OCI-LY3 (cell line): ENCODE measurements around the gene CIP2A.

Experiments used
- H2AFZ ChIP-seq: fragments of 200-600, 300-600 bp; shearing (Covaris generic); 2 replicates; pipeline ENCODE4 v1.6.0; 2014; ENCODE audit warnings: antibody characterized with exemption, low read depth, low read length
- H3K27ac ChIP-seq: fragments of 200-600, 300-600 bp; sonication (generic); 2 replicates; pipeline ENCODE4 v1.5.1; 2014; ENCODE audit warnings: mild to moderate bottlenecking, low read length, moderate library complexity, mixed read lengths
- H3K27me3 ChIP-seq: fragments of 200-600, 300-600 bp; sonication (generic); 2 replicates; pipeline ENCODE4 v1.6.1; 2014; ENCODE audit warnings: low read depth, low read length, mixed read lengths
- H3K36me3 ChIP-seq: fragments of 200-600, 300-600 bp; sonication (generic); replicated peaks from 2 replicates; pipeline ENCODE3; 2014; ENCODE audit warnings: low read depth, low read length, mixed read lengths
- H3K4me1 ChIP-seq: fragments of 300-600, 200-600 bp; sonication (generic); 2 replicates; pipeline ENCODE4 v1.6.1; 2014; ENCODE audit warnings: low read length, mixed read lengths
- H3K4me2 ChIP-seq: fragments of 200-600, 300-600 bp; sonication (generic); 2 replicates; pipeline ENCODE4 v1.6.1; 2014; ENCODE audit warnings: low read length, mixed read lengths
- H3K4me3 ChIP-seq: fragments of 300-600, 200-600 bp; sonication (generic); 2 replicates; pipeline ENCODE4 v1.5.1; 2014; ENCODE audit warnings: antibody characterized with exemption, mild to moderate bottlenecking, low read length, moderate library complexity
- H3K79me2 ChIP-seq: fragments of 300-600, 200-600 bp; shearing (Covaris generic); 2 replicates; pipeline ENCODE4 v1.6.1; 2014; ENCODE audit warnings: mild to moderate bottlenecking, low read length, mixed read lengths
- H3K9ac ChIP-seq: fragments of 300-600, 200-600 bp; shearing (Covaris generic); 2 replicates; pipeline ENCODE4 v1.6.0; 2014; ENCODE audit warnings: mild to moderate bottlenecking, low read length, moderate library complexity
- H3K9me3 ChIP-seq: fragments of 200-600, 300-600 bp; shearing (Covaris generic); 2 replicates; pipeline ENCODE4 v1.6.1; 2014; ENCODE audit warnings: low read length, mixed read lengths; ENCODE audit not compliant: insufficient read depth
- H4K20me1 ChIP-seq: fragments of 200-600, 300-600 bp; sonication (generic); 2 replicates; pipeline ENCODE4 v1.6.1; 2016; ENCODE audit warnings: low read length, mixed read lengths; ENCODE audit not compliant: insufficient read depth
- CTCF ChIP-seq: fragments of 200-600, 300-600 bp; sonication (generic); IDR thresholded peaks from 2 replicates; pipeline ENCODE4 v1.5.1; 2014; ENCODE audit warnings: antibody characterized with exemption, low read length, low read depth
- EZH2phosphoT487 ChIP-seq: fragments of 200-600 bp; shearing (Covaris generic); IDR thresholded peaks from 2 replicates; pipeline ENCODE4 v1.6.1; 2018; ENCODE audit warnings: antibody characterized with exemption, mixed run types, low read depth

Gene CIP2A

DNA sequence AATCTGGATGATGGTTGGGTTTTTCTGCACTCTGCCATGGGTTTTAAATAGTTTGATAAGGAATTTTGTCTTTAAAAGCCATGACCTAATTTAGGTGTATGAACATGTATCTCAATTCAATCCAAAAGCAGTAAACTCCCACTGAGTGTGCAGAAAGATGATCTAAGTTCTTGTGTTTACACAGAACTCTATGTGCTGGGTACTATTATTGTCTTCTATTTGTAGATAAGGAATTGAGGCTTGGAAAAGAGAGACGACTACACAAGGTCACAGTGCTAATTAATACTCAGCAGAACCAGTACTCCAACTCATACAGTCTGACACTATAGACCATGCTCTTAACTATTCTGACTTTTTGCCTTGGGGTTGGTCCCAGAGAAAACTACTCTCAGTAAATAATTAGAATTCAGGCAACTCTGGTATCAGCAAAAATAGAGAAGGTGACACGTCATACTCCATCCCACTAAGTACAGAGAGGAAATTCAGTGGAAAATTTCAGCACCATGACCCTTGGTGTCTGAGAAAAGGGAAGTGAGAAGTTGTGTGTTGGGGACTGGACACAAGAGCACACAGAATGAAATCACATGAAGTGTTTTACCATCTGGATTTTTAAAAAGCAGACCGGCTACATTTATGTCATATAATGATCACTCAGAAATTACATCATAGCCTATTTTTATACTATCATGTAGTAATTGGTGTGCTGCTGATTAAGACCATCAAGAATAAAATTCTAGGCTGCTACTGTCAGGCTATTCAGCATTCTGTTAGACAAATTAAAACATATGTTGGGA lies 60.6 kb downstream of the CIP2A start:
- Histone ChIP-seq H3K27me3 (no peaks in the 10 kb centered on the region), H3K4me1 (peaks cover 9% of the 10 kb centered on the region), H3K36me3 (no peaks in the 10 kb centered on the region), H3K4me3 (no peak overlapping the region), H3K79me2 (no peaks in the 10 kb centered on the region), H3K27ac (no peak overlapping the region), H4K20me1 (no peaks in the 10 kb centered on the region), H2AFZ (no peak overlapping the region), H3K4me2 (no peak overlapping the region; the same call in 1 of the 2 replicates), H3K9ac (no peak overlapping the region), H3K9me3 (no peaks in the 10 kb centered on the region)
- TF ChIP-seq EZH2phosphoT487 (no peak), CTCF (no peak)

GRCh38 chr3:108527817-108528216 lies 61.4 kb downstream of the CIP2A start:
- no peak overlapping the region for H2AFZ ChIP-seq
- H3K79me2 ChIP-seq = no peaks in the 10 kb centered on the region
- no peaks in the 10 kb centered on the region for H3K9me3 ChIP-seq
- no peak overlapping the region for H3K4me2 ChIP-seq
- H4K20me1 ChIP-seq = no peaks in the 10 kb centered on the region
- H3K27ac ChIP-seq = no peak overlapping the region
- H3K36me3 ChIP-seq = no peaks in the 10 kb centered on the region
- TF ChIP-seq CTCF = no peak
- no peak for TF ChIP-seq EZH2phosphoT487
- H3K27me3 ChIP-seq = no peaks in the 10 kb centered on the region
- H3K4me3 ChIP-seq = no peak overlapping the region
- peaks cover 9% of the 10 kb centered on the region for H3K4me1 ChIP-seq
- no peak overlapping the region for H3K9ac ChIP-seq

- no peak for TF ChIP-seq CTCF
- TF ChIP-seq EZH2phosphoT487 = no peak
Observed at GRCh38 chr3:108527109-108527508, 62.1 kb downstream of the CIP2A start.

GRCh38 chr3:108525971-108526370 lies 63.3 kb downstream of the CIP2A start:
- TF ChIP-seq CTCF (no peak), EZH2phosphoT487 (no peak)
- Histone ChIP-seq H3K4me1 (peaks cover 9% of the 10 kb centered on the region), H3K9me3 (no peaks in the 10 kb centered on the region), H3K79me2 (no peaks in the 10 kb centered on the region), H3K27me3 (no peaks in the 10 kb centered on the region), H3K36me3 (no peaks in the 10 kb centered on the region), H3K4me2 (no peak overlapping the region), H3K4me3 (no peak overlapping the region), H4K20me1 (no peaks in the 10 kb centered on the region), H2AFZ (no peak overlapping the region), H3K9ac (no peak overlapping the region), H3K27ac (no peak overlapping the region)

More at GRCh38 chr3:108527109-108527508, 62.1 kb downstream of the CIP2A start:
- H3K79me2 ChIP-seq = no peaks in the 10 kb centered on the region
- no peaks in the 10 kb centered on the region for H3K36me3 ChIP-seq
- no peak overlapping the region for H3K4me3 ChIP-seq
- H3K9ac ChIP-seq = no peak overlapping the region
- no peaks in the 10 kb centered on the region for H3K27me3 ChIP-seq
- H3K4me1 ChIP-seq = peaks cover 9% of the 10 kb centered on the region
- H3K27ac ChIP-seq = no peak overlapping the region
- no peaks in the 10 kb centered on the region for H3K9me3 ChIP-seq
- no peak overlapping the region for H2AFZ ChIP-seq
- no peak overlapping the region for H3K4me2 ChIP-seq
- no peaks in the 10 kb centered on the region for H4K20me1 ChIP-seq
